Fibroblast of lung (primary cell): ENCODE results near the gene DNAJC13. TPM values are rescaled to one million over a fixed set of nuclear protein-coding genes. Genes with fewer than 3 reads are reported as not detected.
A peak's percentile ranks its signal among the peaks of the same experiment; 100 is the strongest.

ENCODE experiments used
- DNase-seq, 2 donors: peaks; one replicate each; pipeline versions ENCODE4 v3.0.0 to v3.0.0-alpha.2; 2010; ENCODE audit warnings: low read depth in 2 of 2
- H2AFZ ChIP-seq: 2 replicates; pipeline ENCODE4 v1.5.1; 2012; ENCODE audit warnings: low read length, control low read depth, inconsistent platforms
- H3K27ac ChIP-seq: 2 replicates; pipeline ENCODE4 v1.5.1; 2011; ENCODE audit warnings: low read length, control low read depth; ENCODE audit not compliant: insufficient read depth
- H3K27me3 ChIP-seq: 2 replicates; pipeline ENCODE4 v1.5.1; 2011; ENCODE audit warnings: mild to moderate bottlenecking, low read length; ENCODE audit not compliant: control insufficient read depth, insufficient read depth
- H3K36me3 ChIP-seq: 2 replicates; pipeline ENCODE4 v1.5.1; 2011; ENCODE audit warnings: low read length; ENCODE audit not compliant: control insufficient read depth, insufficient read depth
- H3K4me1 ChIP-seq: 2 replicates; pipeline ENCODE4 v1.5.1; 2011; ENCODE audit warnings: low read length; ENCODE audit not compliant: control insufficient read depth, insufficient read depth; ENCODE audit errors: extremely low read depth
- H3K4me2 ChIP-seq: 2 replicates; pipeline ENCODE4 v1.5.1; 2011; ENCODE audit warnings: low read length, control low read depth; ENCODE audit not compliant: insufficient read depth; ENCODE audit errors: extremely low read depth
- H3K4me3 ChIP-seq, 4 experiments: fragments of 200-600 bp in 1 of 4; sonication (generic) in 1 of 4; replicated peaks in 1 of 4; 2 replicates each; pipeline ENCODE4 v1.5.1; 2011 to 2016; ENCODE audit warnings: low read length in 4 of 4, low read depth in 3 of 4, mild to moderate bottlenecking in 3 of 4, control low read depth in 2 of 4, inconsistent platforms in 1 of 4, mixed read lengths in 1 of 4; ENCODE audit not compliant: insufficient read depth in 1 of 4; ENCODE audit errors: control extremely low read depth in 1 of 4
- H3K79me2 ChIP-seq: 2 replicates; pipeline ENCODE4 v1.5.1; 2012; ENCODE audit warnings: mild to moderate bottlenecking, low read length, inconsistent platforms; ENCODE audit not compliant: control insufficient read depth, insufficient read depth
- H3K9ac ChIP-seq: 2 replicates; pipeline ENCODE4 v1.5.1; 2011; ENCODE audit warnings: mild to moderate bottlenecking, low read length, control low read depth; ENCODE audit not compliant: insufficient read depth
- H3K9me3 ChIP-seq: 2 replicates; pipeline ENCODE4 v1.5.1; 2012; ENCODE audit warnings: low read depth, low read length; ENCODE audit not compliant: control insufficient read depth, insufficient read depth
- H4K20me1 ChIP-seq: 2 replicates; pipeline ENCODE4 v1.5.1; 2011; ENCODE audit warnings: low read length; ENCODE audit not compliant: control insufficient read depth, insufficient read depth; ENCODE audit errors: extremely low read depth
- CTCF ChIP-seq, 2 donors: IDR thresholded peaks in 1 of 2; conservative IDR thresholded peaks in 1 of 2; 1 replicate in 1 of 2; 2 replicates in 1 of 2; pipeline ENCODE4 v1.5.1; 2011 to 2012; ENCODE audit warnings: low read length in 2 of 2, control low read depth in 1 of 2, inconsistent platforms in 1 of 2, low read depth in 1 of 2, mild to moderate bottlenecking in 1 of 2
- EZH2 ChIP-seq: IDR thresholded peaks from 2 replicates; pipeline ENCODE4 v1.5.1; 2012; ENCODE audit warnings: low read length, control low read depth, mild to moderate bottlenecking; ENCODE audit errors: missing control alignments
- polyA plus RNA-seq, 2 donors: library from polyadenylated mRNA; depleted of rRNA in 1 of 2; stranded (reverse) in 1 of 2; unstranded in 1 of 2; fragments of >200 nt; gene quantifications; 2 replicates each; pipeline ENCODE4 v1.2.1, GENCODE V29; 2011 to 2012; ENCODE audit warnings: missing spikeins in 1 of 2
- total RNA-seq: library from RNA; depleted of rRNA; stranded (reverse); fragments of >200 nt; gene quantifications from 2 replicates; pipeline ENCODE4 v1.2.1, GENCODE V29; 2014

Gene DNAJC13
- total and polyA plus RNA-seq, 2 donors (not counting 1 experiment from before 2014, with no cell fraction given): 56.3 to 89.0 TPM

DNA sequence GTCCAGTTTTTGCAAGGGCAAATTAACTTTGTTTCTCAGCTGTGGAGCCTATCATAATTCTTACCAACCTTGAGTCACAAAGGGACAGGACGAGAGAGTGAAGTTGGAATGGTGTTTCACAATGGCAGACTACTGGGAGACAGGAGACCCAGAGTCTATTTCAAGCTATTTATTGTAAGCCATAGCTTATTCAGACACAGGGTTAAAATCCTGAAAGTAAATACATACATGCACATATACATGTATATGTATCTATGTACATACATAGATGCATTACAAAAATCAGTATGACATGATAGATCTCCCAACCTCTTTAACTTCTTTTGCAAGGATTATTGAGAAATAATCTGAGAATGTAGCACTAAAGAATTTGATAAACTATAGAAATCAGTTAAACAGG, 86.3 kb downstream of the DNAJC13 start:
- Histone ChIP-seq H3K27ac (no peak overlapping the region), H3K79me2 (no peaks in the 10 kb centered on the region), H3K36me3 (peaks cover 4% of the 10 kb centered on the region), H3K4me2 (no peak overlapping the region), H3K9ac (no peak overlapping the region), H3K4me3 (no peak overlapping the region), H3K4me1 (no peaks in the 10 kb centered on the region), H3K9me3 (no peaks in the 10 kb centered on the region), H3K27me3 (no peaks in the 10 kb centered on the region), H4K20me1 (no peaks in the 10 kb centered on the region), H2AFZ (no peak overlapping the region)
- no peak for DNase-seq
- no peak for TF ChIP-seq EZH2
- TF ChIP-seq CTCF (conservative IDR thresholded peaks at IDR 0.05 in 1 of 2, IDR thresholded peaks at IDR 0.05 in 1 of 2; ENCODE audit: low read depth in 1 of 2, low read length in 2 of 2): no peak

DNA sequence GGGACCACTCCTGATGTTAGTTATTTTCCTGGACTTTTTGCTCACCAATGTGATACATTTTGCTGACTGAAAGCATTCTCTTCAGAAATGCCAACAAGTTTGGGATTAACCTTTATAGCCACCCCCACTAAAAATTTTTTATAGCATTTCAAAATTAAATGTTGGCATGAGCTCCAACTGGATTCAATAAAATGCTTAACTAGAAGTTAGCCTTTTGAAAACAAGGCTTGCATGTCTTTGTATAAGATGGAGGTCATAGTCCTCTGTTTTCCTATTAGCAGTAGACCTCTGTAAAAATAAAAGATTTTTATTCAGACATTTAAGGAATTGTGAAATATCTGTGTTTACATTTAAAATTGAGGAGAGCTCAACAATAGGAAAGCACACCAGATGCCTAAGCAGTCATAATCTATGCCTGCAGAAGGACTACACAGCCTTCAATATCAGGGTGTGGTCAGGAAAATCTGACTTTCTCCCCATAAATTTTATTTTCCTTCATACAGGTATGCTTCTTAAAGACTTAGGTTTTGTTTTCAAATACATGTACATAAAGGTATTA, 87.2 kb downstream of the DNAJC13 start:
- no peak overlapping the region for H3K4me3 ChIP-seq
- no peak overlapping the region for H2AFZ ChIP-seq
- H4K20me1 ChIP-seq: no peaks in the 10 kb centered on the region
- TF ChIP-seq EZH2 (no peak), CTCF (conservative IDR thresholded peaks at IDR 0.05 in 1 of 2, IDR thresholded peaks at IDR 0.05 in 1 of 2; ENCODE audit: low read depth in 1 of 2, low read length in 2 of 2) (no peak)
- peak in 1 of 2 donors; percentile 42 for DNase-seq
- H3K27ac ChIP-seq: no peak overlapping the region
- H3K4me2 ChIP-seq: no peak overlapping the region
- H3K27me3 ChIP-seq: no peaks in the 10 kb centered on the region
- H3K79me2 ChIP-seq: no peaks in the 10 kb centered on the region
- H3K9ac ChIP-seq: no peak overlapping the region
- H3K9me3 ChIP-seq: no peaks in the 10 kb centered on the region
- H3K36me3 ChIP-seq: peaks cover 2% of the 10 kb centered on the region
- no peaks in the 10 kb centered on the region for H3K4me1 ChIP-seq

DNA sequence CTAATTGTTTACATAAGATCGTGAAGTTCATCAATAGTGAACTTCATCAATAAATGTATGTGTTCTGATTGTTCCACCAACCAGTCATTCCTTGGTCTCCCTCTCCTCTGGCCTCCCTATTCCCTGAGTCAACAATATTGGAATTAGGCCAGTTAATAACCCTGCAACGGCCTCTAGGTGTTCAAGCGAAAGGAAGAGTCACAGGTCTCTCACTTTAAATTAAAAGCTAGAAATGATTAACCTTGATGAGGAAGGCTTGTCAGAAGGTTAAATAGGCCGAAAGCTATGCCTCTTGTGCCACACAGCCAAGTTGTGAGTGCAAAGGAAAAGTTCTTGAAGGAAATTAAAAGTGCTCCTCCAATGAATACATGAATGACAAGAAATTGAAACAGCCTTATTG, 90.4 kb downstream of the DNAJC13 start:
- Histone ChIP-seq H2AFZ (no peak overlapping the region), H3K36me3 (peaks cover 4% of the 10 kb centered on the region), H3K9ac (no peak overlapping the region), H3K27me3 (no peaks in the 10 kb centered on the region), H3K4me3 (no peak overlapping the region), H3K4me1 (no peaks in the 10 kb centered on the region), H3K27ac (no peak overlapping the region), H3K9me3 (no peaks in the 10 kb centered on the region), H3K4me2 (no peak overlapping the region), H3K79me2 (no peaks in the 10 kb centered on the region), H4K20me1 (no peaks in the 10 kb centered on the region)
- no peak for DNase-seq
- TF ChIP-seq CTCF (conservative IDR thresholded peaks at IDR 0.05 in 1 of 2, IDR thresholded peaks at IDR 0.05 in 1 of 2; ENCODE audit: low read depth in 1 of 2, low read length in 2 of 2): no peak
- no peak for TF ChIP-seq EZH2
